GM19438 (cell line): ENCODE data around the gene MDN1.
"Not testable (repeated sequence)": the region's sequence is repeated elsewhere in the genome, so short reads cannot be mapped to it uniquely, and the experiment has no call there.

Experiments used
- ATAC-seq: cut with Tn5 transposase; IDR thresholded peaks from one replicate; pipeline ENCODE4 v1.9.1; 2021; ENCODE audit warnings: low read depth; ENCODE audit not compliant: unreplicated experiment

MDN1 gene

DNA sequence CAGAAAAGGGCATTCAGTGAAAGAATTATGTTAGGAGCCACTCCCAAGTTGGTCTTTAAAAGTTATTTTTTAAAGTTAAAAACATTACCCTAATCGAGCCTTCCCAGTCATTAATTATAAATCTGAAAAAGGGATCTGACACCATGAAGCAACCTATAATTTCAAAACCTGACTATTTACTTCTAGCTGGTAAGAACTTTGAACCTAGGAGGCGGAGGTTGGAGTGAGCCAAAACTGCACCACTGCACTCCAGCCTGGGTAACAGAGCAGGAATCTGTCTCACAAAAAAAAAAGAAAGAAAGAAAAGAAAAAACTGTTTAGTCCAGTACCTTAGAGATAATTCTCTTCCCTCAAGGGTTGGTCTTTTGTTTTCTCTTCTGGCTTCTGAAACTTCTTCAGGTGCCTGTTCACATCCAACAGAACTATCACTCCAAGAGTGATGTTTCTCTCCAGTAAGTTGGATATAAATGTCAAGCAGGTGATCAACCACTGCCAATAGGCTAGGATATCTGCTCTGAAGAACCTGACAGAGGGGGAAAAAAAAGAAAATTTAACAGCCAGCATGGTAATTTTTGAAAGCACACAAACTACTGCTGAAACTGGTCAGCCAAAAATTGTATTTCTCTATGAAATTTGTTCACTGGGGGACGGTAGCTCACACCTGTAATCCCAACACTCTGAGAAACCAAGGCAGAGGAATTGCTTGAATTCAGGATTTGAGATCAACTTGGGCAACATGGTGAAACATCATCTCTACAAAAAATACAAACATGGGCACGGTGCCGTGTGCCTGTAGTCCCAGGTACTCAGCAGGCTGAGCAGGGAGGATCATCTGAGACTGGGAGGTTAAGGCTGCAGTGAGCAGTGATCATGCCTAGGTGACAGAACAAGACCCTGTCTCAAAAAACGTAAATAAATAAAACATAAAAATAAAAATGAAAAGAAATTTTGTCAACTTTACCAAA, 38.2 kb downstream of the MDN1 start:
- ATAC-seq, result no peak

DNA sequence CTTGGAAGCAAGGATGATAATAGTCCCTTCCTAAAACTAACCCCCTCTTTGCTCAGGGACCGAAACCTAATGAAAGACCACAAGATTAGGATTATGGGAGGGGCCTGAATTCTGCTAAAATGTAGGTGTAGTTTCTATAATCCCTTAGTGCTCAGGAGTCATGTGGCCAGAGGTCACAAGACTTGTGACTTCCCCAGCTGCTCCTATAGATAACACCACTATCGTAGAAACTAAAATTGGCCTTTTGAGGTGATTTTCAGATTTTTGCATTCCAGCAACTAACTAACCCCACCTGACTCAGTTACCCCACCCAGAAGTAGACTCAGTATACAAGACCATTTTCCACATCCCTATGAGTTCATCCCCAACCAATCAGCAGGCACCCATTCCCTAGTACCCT, 42.1 kb downstream of the MDN1 start:
- ATAC-seq, result no peak

DNA sequence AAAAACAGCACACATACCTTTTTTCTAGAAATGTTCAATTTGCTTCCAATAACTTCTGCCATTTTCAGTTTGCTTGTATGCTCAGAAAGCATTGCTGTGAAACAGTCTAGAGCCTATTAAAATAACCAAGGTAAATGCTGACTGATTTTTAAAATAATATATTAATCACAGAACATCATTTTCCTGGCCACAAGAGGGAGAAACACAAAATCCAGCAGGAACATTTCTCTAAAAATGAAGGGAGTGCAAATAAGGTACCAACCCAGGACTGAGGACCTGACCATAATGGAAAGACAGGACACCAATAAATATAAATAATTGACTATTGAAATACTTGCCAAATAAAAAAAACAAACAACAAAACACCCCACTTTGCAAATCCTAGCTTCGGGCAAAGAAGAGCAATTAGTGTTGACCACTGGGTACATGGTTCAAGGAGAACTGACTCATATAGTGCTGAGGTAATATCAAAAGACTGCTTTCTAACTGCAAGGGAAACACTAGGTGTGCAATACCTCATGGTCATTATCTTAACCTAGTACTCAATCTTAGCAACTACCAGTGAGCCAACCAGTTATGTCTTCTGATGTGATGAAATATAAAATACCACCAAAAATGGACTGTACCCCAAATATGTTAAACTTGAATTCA, 42.9 kb downstream of the MDN1 start:
- ATAC-seq, result no peak

DNA sequence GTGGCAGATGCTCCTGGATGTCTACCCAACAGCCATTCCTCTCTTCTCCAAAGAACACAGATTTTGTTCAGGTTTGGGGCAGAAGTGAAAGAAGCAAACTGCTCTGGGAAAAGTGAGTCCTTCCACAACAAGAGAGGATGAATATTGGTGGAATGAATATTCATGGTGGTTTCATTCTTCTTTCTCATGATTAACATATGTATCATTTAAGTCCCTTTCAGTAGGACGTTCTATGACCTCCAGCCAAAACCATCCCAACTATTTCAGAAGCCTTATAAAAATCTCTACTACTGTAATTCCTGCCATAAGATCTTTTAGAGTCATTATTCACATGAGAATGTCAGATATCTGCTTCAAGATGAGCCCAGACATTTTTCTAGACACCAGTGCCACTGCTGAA, 44.4 kb downstream of the MDN1 start:
- no peak for ATAC-seq

DNA sequence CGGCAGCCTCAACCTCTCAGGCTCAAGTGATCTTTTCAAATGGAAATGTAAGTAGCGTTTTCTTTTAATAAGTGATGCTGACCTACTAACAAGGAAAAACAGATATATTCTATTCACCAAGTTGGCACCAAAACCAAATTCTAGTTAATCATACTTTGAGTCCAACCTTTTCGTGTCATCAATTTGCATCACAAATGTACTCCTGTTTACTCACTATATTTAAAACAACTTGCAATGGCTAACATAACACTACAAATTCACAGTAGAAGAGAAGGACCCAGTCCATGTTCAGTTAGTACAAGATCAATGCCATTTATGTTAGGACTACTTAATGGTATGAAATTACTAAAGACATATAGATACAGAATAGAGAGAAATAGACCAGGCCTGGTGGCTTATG, 50.0 kb downstream of the MDN1 start:
- ATAC-seq, result no peak

DNA sequence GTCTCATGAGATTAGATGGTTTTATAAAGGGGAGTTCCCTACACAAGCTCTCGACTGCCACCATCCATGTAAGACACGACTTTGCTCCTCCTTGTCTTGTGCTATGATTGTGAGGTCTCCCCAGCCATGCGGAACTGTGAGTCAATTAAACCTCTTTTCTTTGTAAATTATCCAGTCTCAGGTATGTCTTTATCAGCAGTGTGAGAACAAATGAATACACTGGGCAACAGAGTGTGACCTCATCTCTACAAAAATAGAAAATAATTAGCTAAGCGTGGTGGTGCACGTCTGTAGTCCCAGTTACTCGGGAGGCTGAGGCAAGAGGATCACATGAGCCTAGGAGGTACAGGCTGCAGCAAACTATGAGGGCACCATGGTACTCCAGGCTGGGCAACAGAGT, 51.3 kb downstream of the MDN1 start:
- no peak for ATAC-seq

DNA sequence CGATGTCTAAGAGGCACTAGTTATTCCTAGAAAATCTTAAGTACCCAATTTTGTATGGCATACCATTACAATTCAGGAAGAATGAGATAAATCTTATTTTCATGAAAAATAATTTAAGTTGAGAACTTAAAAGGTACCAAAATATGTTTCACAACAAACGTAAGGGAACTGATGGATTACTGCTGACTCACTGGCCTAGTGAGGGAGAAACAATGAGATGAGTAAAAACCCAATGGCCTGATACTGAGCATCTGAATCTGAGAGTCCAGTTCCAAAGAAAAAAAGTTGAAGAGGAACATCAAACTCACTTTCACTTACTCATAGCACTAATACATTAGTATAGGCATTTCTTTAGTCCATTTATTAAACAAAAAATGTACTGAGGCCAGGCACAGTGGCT, 56.0 kb downstream of the MDN1 start:
- no peak for ATAC-seq

DNA sequence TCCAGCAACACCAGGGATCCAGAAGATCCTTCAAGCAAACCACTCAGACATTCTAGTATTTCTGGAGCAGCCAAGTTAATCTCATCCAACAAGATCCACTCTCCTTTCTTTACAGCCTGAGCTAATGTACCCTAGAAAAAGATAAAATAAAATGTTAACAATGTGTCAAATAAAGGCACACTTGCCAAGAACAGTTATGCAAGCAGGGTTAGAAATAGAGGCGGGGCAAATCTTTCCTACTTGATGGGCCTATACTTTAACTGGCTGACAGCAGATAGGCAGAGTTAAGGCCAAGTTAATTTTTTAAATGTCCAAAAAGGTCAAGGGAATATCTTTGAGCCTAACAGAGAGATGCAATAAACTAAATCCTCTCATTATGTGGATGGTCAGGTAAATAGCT, 60.8 kb downstream of the MDN1 start:
- ATAC-seq, result no peak

DNA sequence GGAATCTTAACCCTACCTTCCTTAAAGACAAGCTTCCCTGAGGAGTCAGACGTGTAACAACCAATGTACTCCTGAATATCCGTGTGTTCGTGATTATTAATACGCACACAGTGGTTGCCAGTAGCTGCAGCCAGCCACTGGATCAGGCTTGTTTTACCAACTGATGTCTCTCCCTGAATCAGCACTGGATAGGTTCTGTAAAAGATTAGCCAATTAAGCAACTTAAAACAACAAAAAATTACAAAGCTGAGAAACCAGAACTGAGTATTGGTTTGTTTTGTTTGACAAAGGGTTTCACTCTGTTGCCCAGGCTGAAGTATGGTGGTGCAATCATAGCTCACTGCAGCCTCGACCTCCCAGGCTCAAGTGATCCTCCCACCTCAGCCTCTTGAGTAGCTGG, 69.3 kb downstream of the MDN1 start:
- no peak for ATAC-seq

DNA sequence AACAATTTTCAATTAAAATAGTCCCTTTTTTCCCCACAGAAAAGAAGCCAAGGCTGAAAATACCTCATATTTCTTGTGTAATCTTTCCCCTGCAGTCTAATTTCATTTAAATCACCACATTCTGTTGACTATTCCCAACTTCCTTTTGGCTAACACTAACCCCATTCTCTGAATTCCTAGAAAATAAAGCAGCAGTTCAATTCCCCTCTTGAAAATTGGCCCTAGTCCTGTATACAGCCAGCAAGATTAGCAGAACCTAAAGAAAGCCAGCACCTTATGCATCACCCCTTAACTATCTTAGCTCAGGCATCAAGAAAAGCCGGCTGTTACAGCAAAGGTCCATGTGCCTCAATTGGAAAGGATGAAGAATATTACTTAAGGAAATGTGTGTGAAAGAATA, 69.7 kb downstream of the MDN1 start:
- ATAC-seq, result no peak

DNA sequence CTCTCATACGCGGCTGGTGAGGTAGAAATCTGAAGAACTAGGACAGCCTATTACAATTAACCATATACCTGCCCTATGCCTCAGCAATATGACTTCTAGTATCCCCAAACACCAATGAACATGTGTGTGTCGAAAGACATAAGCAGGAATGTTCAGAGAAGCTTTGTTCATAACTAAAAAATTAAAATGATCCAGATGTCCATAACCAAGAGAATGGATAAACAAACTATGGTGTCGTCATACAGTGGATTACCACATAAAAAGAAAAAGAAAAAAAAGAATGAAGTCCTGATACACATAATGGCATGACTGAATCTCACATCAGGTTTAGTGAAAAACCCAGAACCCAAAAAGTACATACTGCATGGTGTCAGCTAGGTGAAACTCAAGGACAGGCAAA, 73.9 kb downstream of the MDN1 start:
- no peak for ATAC-seq

DNA sequence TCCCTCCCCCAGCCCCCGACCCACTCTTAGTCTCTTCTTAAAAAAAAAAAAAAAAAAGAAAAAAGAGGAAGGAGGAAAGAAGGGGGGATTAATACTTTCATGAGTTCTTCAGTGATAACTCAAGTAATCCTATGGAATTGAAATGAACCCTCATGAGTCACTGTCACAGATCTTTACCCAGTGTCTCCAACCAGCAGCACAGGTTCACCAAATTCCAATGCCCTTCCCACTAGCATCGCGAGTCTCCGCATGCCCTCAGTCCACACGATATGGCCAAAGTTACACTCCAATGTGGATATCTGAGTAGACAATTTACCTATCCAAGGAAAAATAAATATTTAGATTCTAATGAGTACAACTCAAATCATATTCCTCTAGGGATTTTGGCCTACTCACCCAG, 74.5 kb downstream of the MDN1 start:
- ATAC-seq, result no peak

DNA sequence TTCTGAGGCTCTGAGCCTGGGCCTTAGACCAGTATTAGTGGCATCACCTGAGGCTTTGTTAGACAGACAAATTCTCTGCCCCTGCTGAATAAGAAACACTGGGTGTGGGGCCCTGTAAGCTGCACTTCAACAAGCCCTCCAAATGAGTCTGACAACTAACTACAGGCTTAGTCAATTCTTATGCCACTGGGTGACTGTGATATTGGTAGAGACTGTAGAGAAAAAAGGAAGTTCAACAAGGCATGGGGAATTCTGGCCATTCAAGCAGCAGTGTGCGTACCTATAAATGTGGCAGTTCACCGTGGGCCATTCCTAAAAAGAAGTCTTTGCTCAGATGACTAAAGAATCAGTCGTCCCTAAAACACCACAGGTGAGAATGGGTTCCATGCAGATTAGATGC, 82.7 kb downstream of the MDN1 start:
- no peak for ATAC-seq

DNA sequence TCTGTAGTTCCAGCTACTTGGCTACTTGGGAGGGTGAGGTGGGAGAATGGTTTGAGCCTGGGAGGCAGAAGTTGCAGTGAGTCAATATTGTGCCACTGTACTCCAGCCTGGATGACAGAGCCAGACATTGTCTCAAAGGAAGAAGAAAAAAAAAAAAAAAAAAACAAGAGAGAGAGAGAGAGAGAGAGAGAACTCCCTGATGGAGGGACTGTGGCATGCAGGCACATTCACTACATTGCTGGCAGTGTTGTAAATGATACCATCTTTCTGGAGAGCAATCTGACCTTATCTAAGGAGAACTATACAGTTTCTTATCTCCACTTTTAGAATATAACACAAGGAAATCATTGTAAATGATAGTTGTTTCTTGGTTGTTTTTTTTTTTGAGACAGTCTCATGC, 85.1 kb downstream of the MDN1 start:
- no peak for ATAC-seq

DNA sequence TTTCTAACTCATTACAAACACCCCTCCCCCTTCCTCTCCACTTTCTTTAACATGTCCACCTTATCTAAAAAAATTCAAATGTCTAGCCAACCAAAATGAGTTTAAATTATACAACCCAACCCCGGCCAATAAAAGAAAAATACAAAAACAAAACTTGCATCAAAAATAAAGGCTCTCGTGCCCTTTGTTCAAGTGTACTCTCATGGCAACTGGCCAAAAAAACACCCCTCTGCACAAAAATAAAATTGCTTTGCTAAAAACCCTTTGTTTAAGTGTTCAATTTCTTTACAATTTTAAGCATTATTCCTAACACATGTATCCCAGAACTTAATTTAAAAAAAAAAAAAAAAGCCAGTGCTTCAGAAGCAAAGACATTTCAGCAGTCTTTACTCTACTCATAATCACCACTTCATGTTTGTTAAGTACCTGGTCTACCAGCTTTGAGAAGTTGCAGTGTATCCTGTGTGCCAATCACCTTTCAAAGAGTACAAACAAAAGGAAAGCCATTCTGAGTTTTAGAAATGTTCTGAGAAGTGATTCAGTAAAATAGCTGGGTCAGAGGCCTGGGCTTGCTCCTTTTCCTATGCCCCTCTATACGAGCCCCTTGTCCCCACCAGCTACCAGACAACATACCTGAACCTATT, 87.5 kb downstream of the MDN1 start:
- ATAC-seq, result no peak

DNA sequence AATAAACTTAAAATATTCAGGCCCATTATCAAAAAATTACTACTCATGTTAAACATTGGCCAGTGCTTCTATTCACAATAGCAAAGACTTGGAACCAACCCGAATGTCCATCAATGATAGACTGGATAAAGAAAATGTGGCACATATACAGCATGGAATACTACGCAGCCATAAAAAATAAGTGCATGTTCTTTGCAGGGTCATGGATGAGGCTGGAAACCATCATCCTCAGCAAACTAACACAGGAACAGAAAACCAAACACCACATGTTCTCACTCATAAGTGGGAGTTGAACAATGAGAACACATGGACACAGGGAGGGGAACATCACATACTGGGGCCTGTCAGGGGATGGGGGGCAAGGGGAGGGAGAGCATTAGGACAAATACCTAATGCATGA, 88.3 kb downstream of the MDN1 start:
- not testable (repeated sequence) for ATAC-seq

DNA sequence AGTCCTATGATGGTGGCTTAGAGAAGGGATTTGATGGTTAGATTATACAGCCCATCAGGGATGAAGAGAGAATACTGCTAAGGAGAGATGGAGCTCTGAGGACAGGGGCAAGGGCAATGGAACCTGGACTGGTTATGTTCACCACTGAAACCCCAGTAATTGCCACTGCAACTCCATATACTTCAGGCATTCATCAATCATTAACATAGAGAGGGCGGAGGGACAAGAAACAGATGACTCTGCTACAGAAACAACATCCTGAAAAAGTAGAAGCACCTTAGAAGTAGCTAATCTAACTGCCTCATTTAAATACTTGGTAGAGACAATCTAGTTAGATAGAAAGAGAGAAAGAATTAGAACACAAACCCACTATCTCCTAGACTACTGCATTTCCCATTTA, 89.8 kb downstream of the MDN1 start:
- peak; percentile 90 for ATAC-seq

DNA sequence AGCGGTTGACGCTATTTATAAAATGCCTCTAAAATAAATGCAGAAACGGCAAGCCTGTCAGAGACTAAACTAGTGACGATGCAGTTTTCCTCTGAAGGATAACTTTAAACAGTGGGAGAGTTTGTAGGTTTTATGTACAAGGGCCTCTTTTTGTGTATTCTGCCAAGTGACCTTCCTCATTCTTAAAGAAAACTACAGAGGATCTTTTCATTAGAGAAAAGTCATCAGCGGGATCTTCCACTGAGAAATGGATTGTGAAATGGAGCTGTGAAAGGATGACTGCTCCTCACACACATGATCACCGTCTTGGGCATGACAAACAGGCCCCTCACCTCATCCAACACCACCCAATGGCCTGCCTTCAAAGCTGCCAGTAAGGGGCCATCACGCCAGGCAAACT, 92.1 kb downstream of the MDN1 start:
- no peak for ATAC-seq

DNA sequence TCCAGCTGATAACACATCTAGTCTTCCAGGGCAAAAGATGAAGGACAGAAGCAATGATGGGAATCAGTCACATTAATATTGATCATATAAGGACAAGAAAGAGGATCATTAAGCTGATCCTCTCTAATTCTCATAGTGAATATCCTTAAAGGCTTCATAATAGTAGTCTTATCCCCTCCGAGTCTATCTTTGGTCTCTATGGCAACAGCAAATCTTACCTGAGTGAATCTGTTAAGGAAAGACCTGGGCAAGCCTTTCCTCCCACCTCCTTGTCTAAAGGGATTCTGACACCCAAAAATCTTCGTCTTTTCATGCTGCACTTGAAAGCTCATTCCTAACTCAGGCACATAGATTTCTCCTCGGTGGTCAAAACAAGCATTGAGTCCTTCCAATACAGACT, 94.6 kb downstream of the MDN1 start:
- ATAC-seq, result no peak

DNA sequence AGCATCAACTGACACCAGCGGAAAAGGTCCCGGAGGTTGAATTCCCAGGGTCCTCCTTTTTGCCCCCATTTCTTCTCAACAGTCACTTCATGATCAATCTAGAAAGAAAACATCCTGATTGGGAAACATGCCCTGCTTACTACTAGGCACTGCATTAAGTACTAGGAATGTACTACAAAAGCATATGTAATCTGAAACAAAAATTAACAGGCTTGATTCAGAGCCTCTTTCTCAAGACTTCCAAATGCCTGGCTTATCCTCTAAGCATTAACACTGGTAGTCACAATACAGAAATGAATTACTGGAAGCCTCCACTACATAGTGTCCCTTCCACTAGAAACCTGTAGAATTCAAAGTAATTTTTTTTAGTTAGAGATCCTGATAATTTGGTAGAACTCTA, 96.5 kb downstream of the MDN1 start:
- ATAC-seq, result no peak

DNA sequence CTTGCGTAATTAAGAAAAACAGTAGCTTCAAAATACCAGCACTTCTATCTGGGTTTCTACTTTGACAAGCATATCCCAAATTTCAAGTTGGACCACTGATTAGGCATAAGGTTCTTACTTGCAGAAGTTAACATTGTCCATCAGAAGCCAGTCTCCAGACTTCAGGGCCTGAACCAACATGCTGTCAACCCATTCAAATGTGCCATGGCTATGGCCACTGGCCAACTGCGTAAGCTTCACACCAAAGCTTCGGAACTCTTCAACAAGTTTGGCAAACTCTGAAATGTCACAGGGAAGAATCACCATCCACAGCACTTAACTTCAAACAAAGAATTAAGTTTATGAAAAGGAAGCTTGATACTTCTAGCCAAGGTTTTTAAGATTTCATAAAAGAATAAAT, 103.1 kb downstream of the MDN1 start:
- no peak for ATAC-seq

DNA sequence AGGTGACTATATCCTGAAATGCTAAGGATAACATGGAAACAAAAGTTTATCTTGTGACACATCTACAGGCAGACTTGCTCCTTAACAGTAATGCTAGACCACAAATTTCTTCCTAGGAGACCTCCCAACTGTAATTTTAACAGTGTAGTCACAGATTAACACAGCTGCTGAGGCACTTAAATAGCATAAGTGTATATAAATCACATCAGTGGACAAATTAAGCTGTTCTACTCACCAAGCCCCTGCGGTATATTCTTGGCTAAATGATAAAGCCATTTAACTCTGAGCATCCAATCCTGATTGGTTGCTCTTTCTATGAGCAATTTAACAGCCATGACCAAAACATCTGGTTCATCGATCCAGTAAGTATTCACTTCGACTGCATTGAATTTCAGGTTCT, 107.8 kb downstream of the MDN1 start:
- ATAC-seq, result no peak
